GM12872 (cell line): ENCODE measurements around the gene COG1.

Experiments
- CTCF ChIP-seq: IDR thresholded peaks from 3 replicates; pipeline ENCODE4 v1.5.1; 2011; ENCODE audit warnings: low read depth, mild to moderate bottlenecking, low read length, moderate library complexity; ENCODE audit not compliant: insufficient read depth

Gene COG1

GRCh38 chr17:73192894-73193701, at the start of gene COG1:
COG1 (plus strand) TSS chr17:73193055; CDS start chr17:73193070, 15 bp downstream.
- TF ChIP-seq CTCF: no peak

- TF ChIP-seq CTCF: no peak
These were observed 47.2 kb upstream of the COG1 start for GRCh38 chr17:73145641-73146040.

- TF ChIP-seq CTCF: no peak
These were observed 44.1 kb upstream of the COG1 start for GRCh38 chr17:73148540-73149334.

GRCh38 chr17:73151916-73152632, 40.8 kb upstream of the COG1 start:
- no peak for TF ChIP-seq CTCF

GRCh38 chr17:73155410-73156165, 37.3 kb upstream of the COG1 start:
- TF ChIP-seq CTCF: no peak

- TF ChIP-seq CTCF: peak; percentile 85
These were observed 36.6 kb upstream of the COG1 start for GRCh38 chr17:73156166-73156840.
